Caki2 (cell line): Measurements from ENCODE around the gene UGT1A9. TPM values are rescaled to one million over a fixed set of nuclear protein-coding genes. Genes with fewer than 3 reads are reported as not detected.
"Not testable (repeated sequence)": the region's sequence is repeated elsewhere in the genome, so short reads cannot be mapped to it uniquely, and the experiment has no call there.

Source experiments
- DNase-seq: peaks from one replicate; pipeline ENCODE4 v3.0.0-alpha.2; 2015; ENCODE audit warnings: low read depth
- in situ Hi-C: cut with HindIII; loops from 2 replicates; pipeline ENCODE4 v1.10.0; 2016; ENCODE audit warnings: low sequenced_read_pairs, low pct_unique_long_range_greater_than_20kb, mixed read lengths
- total RNA-seq: library from RNA; depleted of rRNA; stranded (reverse); fragments of >200 nt; shearing (Covaris generic); gene quantifications from 2 replicates; pipeline ENCODE4 v1.2.3, GENCODE V29; 2014; ENCODE audit warnings: low replicate concordance; rRNA removed

The UGT1A9 gene
- 127 and 161 TPM in 2 replicates for total RNA-seq

DNA sequence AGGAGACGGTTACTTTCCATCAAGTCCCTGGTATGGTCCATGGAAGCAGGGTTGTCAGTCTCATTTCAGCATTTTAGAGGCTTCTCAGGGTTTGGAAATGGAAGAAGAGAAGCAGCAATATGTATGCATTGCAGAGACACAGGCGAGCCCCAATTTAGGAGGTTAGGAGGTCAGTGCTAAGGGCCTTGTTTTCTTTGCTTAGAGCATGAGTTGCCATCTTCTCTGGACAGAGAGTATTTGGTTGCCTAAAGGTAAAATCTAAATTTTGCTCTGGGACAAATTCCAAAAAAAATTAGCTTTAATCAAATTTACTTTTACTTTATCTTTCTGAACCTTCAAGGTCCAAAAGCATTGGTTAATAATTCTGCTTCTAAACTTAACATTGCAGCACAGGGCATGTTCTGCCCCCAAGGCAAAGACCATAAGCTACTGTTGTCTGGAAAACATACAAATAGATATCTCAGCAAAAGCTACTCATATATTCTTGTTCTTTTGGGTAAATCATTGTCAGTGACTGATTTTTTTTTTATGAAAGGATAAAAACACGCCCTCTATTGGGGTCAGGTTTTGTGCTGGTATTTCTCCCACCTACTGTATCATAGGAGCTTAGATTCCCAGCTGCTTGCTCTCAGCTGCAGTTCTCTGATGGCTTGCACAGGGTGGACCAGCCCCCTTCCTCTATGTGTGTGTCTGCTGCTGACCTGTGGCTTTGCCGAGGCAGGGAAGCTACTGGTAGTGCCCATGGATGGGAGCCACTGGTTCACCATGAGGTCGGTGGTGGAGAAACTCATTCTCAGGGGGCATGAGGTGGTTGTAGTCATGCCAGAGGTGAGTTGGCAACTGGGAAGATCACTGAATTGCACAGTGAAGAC, at the start of gene UGT1A9:
UGT1A9 (plus strand) TSS at position 609 of the 872 bp plus-strand sequence; CDS start at position 646, 37 bp downstream.
- in situ Hi-C loops = no loop called here
- DNase-seq = peak; percentile 83

DNA sequence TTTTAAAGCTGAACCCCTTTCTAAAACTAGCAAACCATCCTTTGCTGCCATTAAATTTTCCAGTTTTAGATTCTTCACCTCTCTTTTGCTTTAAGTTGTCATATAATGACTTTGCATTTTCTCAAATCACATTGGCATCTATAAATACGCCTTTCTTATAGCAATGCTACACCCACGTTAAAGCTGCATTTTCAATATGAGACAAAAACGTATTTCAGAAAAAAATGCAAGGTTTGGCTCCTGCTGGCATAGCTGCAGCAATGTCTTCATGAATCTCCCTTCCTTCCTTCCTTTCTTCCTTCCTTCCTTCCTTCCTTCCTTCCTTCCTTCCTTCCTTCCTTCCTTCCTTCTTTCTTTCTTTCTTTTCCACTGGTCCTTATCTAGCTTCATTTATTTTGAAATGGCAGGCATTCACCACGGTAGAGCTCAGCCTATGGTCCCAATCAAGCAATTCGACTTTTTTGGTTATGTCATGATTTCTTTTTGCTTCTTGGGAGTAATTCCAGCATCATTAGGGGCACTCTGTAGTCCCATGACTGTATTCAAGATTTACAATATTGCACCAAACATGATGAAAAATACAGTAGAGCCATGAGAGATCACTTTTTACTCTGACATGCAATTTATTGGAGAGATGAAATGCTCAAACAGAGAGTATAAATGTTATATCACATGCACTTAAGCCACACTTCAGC, 44.2 kb upstream of the UGT1A9 start:
- in situ Hi-C loops = no loop called here
- no peak for DNase-seq

DNA sequence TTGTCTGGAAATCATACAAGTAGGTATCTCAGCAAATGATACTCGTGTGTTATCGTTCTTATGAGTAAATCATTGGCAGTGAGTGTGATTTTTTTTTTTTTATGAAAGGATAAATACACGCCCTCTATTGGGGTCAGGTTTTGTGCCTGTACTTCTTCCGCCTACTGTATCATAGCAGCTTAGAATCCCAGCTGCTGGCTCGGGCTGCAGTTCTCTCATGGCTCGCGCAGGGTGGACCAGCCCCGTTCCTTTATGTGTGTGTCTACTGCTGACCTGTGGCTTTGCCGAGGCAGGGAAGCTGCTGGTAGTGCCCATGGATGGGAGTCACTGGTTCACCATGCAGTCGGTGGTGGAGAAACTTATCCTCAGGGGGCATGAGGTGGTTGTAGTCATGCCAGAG, 35.4 kb upstream of the UGT1A9 start, which contains the start of gene UGT1A10:
UGT1A10 (plus strand) TSS at position 143 of the 400 bp plus-strand sequence; CDS start at position 218, 75 bp downstream.
- DNase-seq, in situ Hi-C loops: not testable (repeated sequence)

DNA sequence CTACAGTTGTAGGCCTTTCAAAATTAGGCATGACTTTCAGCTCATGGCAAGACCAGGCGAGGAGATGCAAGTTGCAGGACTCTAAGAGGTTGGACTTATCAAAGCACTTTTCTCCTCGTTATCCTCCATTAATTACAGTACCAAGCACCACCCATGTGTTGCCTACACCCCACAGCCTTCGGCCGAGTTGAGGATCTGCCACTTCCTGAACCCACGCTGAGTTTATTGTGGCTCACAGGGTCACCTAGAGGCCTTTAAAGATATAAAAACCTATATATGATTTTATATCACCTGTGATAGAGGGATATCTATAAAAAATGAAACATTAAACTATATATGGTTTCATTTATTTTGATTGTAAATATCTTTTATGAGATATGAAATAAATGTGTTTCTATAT, 32.9 kb upstream of the UGT1A9 start:
- DNase-seq = no peak
- in situ Hi-C loops = no loop called here

DNA sequence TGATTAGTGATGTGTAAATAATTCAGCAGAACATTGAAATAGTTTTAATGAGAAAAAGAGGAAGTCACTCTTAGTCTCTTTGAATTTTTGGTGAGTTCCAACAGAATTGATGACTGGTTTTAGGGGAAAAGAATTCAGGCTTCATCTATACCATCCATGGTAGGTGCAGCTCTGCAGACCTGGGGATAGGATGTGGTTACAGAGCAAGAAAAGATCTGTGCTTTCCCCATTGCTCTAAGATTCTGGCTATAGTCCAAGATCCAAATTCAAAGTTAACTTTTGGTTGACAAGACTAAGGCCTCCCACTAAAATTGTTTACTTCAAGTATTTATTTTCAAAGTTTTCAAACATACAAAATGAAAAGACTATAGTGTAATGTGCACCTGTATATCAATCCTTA, 31.8 kb upstream of the UGT1A9 start:
- DNase-seq = no peak
- in situ Hi-C loops = no loop called here

DNA sequence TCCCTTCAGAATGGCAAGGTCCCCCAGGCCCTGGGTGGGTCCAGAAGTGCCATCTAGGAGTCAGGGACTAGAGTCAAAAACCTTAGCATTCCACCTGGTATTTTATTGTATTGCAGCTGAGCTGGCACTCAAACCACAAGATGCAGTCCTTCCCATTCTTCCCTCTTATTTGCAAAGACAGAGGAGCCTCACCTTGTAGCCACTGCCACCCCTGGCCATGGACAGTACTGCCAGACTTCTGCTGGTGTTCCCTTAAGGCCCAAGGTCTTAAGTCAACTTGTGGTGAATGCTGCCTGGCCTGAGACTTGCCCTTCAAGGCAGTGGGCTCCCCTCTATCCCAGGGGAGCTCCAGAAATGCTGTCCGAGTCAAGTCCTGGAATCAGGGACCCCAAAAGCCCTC, 28.6 kb upstream of the UGT1A9 start:
- no peak for DNase-seq
- in situ Hi-C loops = no loop called here

DNA sequence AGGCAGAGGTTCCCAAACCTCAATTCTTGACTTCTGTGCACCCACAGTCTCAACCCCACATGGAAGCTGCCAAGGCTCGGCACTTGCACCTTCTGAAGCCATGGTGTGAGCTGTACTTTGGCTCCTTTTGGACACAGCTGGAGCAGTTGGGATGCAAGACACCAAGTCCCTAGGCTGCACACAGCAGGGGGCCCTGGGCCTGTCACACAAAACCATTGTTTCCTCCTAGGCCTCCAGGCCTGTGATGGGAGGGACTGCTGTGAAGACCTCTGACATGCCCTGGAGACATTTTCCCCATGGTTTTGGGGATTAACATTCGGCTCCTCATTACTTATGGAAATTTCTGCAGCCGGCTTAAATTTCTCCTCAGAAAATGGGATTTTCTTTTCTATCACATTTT, 25.7 kb upstream of the UGT1A9 start:
- in situ Hi-C loops, DNase-seq: not testable (repeated sequence)

DNA sequence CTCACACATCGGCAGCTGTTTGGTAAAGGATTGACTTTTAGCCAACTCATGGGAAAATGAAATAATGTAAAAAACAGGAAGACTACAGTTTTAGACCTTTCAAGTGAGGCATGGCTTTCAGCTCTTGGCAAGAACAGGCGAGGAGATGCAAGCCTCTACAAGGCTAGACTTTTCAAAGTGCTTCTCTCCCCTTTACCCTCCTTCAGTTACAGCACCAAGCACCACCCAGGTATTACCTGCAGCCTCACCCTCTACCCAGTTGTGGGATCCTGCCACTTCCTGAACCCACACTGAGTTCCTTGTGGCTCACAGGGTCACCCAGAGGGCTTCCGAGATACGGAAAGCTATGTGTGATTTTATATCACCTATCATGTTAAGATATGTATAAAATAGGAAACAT, 20.7 kb upstream of the UGT1A9 start:
- in situ Hi-C loops = no loop called here
- no peak for DNase-seq

DNA sequence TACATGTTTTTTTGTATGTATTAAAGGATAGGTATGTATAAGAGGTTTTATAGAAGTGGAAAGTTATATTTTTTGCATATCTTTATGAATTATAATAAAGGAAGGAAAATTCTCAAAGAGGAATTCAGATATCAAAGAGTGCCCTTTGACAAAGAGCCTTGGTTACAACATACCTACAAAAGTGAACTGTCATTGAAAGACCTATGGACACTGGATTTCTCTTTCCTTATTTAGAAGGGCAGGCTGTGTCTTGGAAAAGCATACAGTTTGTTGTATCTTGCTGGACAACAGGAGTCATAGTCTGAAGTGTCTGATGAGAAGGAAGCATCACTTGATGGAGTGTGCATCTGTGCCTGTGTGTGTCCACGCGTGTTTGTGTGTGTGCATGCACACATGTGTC, 20.3 kb upstream of the UGT1A9 start:
- DNase-seq = no peak
- in situ Hi-C loops = no loop called here

DNA sequence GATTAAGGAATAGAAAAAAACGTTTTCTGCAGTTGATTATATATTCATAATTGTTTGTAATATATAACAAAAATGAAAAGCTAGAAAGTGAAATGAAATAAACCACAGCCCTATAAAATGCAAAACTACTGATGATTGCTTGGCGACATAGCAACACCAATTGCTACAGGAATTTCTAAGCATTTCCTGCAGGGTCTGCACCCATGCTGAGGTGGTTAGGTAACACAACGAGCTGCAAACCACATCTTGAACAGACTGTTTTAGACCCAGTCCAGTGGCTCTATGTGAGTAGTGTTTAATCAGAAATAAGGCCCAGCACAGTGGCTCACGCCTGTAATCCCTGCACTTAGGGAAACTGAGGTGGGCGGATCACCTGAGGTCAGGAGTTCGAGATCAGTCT, 17.2 kb upstream of the UGT1A9 start:
- no peak for DNase-seq

DNA sequence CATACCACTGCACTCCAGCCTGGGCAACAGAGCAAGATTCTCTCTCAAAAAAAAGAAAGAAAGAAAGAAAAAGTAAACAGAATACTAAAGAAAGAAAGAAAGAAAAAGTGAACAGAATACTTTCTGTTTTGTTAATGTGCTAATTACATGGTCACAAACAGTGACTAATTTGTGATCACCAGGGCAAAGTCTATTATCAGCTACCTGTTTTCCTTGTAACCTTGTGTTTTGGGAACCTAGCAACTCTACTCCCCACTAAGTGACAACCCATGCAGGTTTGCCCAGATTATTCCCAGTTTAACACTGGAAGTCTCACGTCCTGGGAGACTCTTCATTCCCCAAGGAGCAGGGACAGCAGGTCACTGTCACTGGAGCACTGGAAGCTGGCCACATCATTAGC, 16.7 kb upstream of the UGT1A9 start:
- in situ Hi-C loops = no loop called here
- no peak for DNase-seq

More for the DNA sequence above, 17.2 kb upstream of the UGT1A9 start:
- in situ Hi-C loops = no loop called here

DNA sequence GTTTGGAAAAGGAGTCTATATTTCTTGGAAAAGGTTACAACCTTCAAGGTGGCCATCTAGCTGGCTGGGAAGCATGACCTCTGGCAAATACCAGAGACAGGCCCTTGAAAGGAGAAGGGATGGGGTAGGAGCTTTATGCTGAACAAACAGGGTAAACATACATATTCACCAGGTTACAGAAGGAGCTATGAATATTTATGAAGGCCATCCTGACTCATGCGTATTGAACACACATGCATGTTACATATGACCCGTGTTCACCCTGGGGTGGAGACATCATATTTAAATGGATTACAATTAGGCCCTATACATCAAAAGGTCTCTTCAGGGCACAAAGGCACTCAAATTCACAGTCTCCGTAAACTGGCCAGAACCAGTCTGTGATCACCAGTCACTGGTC, 15.8 kb upstream of the UGT1A9 start:
- DNase-seq, in situ Hi-C loops: not testable (repeated sequence)

DNA sequence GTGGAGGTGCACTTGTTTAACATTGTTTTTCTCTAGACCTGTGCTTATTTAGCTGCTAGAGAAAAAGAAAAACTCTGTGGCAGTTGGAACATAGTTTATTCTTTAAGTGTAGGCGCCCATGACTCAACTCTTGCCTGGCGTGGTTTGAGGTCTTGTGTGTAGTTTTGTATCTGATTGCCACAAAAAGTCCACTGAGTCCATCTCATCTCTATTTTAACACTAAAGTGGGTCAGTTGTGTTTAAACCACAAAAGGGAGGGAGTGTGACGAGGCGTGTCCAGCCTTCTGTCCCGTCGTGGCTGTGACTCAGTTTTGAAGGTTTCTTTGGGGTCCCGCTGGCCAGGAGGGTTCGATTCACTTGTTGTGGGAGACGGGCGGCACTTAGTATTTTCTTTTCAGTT, 15.3 kb upstream of the UGT1A9 start:
- DNase-seq = no peak
- in situ Hi-C loops = no loop called here

DNA sequence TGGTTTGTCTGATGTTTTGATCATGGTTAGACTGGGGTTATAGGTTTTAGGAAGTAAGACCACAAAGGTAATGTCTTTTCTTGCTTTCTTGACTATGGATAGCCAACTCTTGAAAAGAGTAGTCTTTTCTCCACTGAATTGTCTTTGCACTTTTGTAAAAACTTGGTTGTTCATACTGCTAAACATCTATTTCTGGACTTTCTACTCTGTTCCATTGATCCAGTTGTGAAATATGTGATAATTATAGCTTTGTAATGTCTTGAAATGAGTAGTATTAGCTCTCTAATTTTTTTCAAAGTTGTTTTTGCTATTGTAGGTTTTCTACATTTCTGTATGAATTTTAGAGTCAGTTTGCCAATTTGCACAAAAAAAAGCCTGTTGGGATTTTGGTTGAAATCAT, 13.1 kb upstream of the UGT1A9 start:
- in situ Hi-C loops = no loop called here
- no peak for DNase-seq

DNA sequence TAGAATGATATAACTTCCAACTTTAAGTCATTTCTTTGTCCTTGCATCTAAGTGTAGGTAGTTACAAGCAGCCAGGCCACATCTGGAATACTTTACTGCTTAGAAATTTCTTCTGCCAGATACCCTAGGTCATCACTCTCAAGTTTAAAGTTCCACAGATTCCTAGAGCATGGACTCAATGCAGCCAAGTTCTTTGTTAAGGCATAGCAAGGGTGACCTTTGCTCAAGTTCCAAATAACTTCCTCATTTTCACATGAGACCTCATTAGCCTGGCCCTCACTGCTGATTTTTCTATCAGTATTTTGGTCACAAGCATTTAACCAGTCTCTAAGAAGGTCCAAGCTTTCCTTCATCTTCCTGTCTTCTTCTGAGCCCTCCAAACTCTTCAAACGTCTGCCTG, 7.8 kb upstream of the UGT1A9 start:
- in situ Hi-C loops = no loop called here

DNA sequence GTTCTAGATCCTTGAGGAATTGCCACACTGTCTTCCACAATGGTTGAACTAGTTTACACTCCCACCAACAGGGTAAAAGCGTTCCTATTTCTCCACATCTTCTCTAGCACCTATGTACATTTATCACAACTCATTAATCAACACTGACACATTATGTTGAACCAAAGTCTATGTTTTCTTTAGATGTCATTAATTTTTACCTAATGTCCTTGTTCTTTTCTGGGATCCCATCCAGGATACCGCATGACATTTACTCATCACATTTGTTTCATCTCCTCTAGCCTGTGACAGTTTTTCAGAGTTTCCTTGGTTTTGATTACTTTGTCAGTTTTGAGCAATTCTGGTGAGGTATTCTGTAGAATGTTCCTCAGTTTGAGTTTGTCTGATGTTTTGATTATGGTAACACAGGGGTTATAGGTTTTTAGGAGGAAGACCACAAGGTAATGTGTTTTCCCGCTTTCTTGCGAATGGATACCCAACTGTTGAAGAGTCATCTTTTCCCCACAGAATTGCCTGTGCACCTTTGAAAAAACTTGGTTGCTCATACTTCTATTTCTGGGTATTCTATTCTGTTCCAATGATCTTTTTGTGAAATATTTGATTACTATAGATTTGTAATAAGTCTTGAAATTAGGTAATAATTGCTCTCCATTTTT, 3.0 kb upstream of the UGT1A9 start:
- peak; percentile 89 for DNase-seq
- in situ Hi-C loops = no loop called here

More for the DNA sequence above, 7.8 kb upstream of the UGT1A9 start:
- no peak for DNase-seq

DNA sequence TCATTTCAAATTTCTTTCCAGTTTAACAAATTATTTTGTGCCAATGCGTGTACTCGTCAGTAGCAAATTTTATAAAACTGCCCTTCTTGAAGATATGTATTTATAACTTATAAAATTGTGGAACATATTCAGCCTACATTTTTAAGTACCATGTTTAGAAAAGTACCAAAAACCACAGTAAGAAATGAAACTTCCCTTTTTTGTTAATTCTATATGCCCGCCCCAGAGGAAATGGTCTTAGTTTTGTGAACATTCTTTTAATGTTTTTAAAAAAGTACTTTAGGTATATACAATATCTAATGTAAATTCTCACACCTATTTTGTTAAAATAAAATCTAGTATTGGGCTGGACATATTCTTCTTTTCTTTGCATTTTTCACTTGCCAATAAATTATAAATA, 1.2 kb downstream of the UGT1A9 start:
- DNase-seq = no peak
- in situ Hi-C loops = no loop called here

DNA sequence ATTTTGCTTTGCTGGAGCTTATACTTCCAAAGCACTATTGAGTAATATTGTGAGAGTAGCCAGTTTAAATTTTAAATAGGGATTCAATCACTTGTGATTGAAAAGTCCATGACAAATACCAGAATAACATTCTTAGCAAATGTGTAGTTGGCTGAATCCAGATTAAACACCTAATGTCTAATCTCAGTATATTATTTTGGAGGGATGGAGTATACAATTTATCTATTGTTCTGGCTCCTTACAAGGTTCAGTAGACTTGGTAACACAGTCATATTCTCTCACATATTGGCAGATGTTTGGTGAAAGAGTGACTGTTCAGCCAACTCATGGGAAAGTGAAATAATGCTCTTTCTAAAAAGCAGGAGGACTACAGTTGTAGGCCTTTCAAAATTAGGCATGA, 2.2 kb downstream of the UGT1A9 start:
- peak; percentile 37 for DNase-seq
- in situ Hi-C loops = no loop called here

DNA sequence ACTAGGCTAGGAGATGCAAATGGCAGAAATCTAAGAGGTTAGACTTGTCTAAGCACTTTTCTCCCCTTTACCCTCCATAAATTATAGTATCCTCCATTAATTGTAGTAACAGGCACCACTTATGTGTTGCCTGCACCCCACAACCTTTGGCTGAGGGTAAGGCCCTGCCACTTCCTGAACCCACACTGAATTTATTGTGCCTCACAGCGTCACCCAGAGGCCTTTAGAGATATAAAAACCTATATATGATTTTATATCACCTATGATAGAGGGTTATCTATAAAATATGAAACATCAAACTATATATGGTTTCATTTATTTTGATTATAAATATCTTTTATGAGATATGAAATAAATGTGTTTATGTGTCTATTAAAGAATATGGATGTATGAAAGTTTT, 2.6 kb downstream of the UGT1A9 start:
- no peak for DNase-seq
- in situ Hi-C loops = no loop called here
